ENCODE measurements around the gene KCNG2.

KCNG2 gene

GRCh38 chr18:79933765-79934164, 136.0 kb downstream of the KCNG2 start:
- Histone ChIP-seq H3K27me3 (ENCODE audit: low read depth, low read length) (no peaks in the 10 kb centered on the region), H3K9me3 (ENCODE audit: control insufficient read depth in 1 of 2, low read length in 2 of 2) (peaks cover 23 to 31% of the 10 kb centered on the region in 2 donors), H3K27ac (ENCODE audit: low read length) (no peak overlapping the region), H3K4me1 (ENCODE audit: control insufficient read depth in 1 of 2, insufficient read depth in 2 of 2, low read length in 2 of 2) (no peaks in the 10 kb centered on the region), H3K4me3 (ENCODE audit: low read depth in 1 of 2, low read length in 2 of 2) (no peak overlapping the region), H3K36me3 (ENCODE audit: control insufficient read depth in 1 of 2, insufficient read depth in 2 of 2, low read length in 2 of 2) (peaks cover 14 to 52% of the 10 kb centered on the region in 2 donors)

GRCh38 chr18:79934311-79935097, 136.8 kb downstream of the KCNG2 start:
- Histone ChIP-seq H3K27me3 (ENCODE audit: low read depth, low read length) (no peaks in the 10 kb centered on the region), H3K4me1 (ENCODE audit: control insufficient read depth in 1 of 2, insufficient read depth in 2 of 2, low read length in 2 of 2) (no peaks in the 10 kb centered on the region), H3K27ac (ENCODE audit: low read length) (no peak overlapping the region), H3K36me3 (ENCODE audit: control insufficient read depth in 1 of 2, insufficient read depth in 2 of 2, low read length in 2 of 2) (peaks cover 8 to 45% of the 10 kb centered on the region in 2 donors), H3K9me3 (ENCODE audit: control insufficient read depth in 1 of 2, low read length in 2 of 2) (peaks cover 16 to 24% of the 10 kb centered on the region in 2 donors), H3K4me3 (ENCODE audit: low read depth in 1 of 2, low read length in 2 of 2) (no peak overlapping the region)

DNA sequence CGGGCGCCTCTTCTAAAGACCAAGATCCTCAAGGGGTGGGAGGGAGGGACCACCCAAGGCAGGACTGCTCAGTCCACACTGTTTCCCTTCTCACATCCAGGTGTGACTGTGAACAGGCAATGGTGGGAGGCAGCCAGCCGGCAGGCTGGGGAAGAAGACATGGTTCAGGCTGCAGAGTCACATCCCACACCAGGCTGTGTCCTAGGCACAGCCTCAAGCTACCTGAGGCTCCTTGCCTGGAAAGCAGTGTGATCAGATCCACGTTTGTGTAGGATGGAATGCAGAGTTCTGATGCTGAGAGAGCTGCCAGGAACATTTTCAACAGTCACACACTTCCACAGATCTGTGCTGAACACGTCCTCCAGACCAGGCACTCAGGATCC, 137.4 kb downstream of the KCNG2 start:
- H3K36me3 ChIP-seq (ENCODE audit: control insufficient read depth in 1 of 2, insufficient read depth in 2 of 2, low read length in 2 of 2): peaks cover 3 to 40% of the 10 kb centered on the region in 2 donors
- H3K27me3 ChIP-seq (ENCODE audit: low read depth, low read length): no peaks in the 10 kb centered on the region

GRCh38 chr18:79935499-79935898, 137.8 kb downstream of the KCNG2 start:
- H3K27me3 ChIP-seq (ENCODE audit: low read depth, low read length): no peaks in the 10 kb centered on the region
- no peaks in the 10 kb centered on the region for H3K4me1 ChIP-seq (ENCODE audit: control insufficient read depth in 1 of 2, insufficient read depth in 2 of 2, low read length in 2 of 2)
- no peak overlapping the region for H3K4me3 ChIP-seq (ENCODE audit: low read depth in 1 of 2, low read length in 2 of 2)
- peaks cover 3 to 41% of the 10 kb centered on the region in 2 donors for H3K36me3 ChIP-seq (ENCODE audit: control insufficient read depth in 1 of 2, insufficient read depth in 2 of 2, low read length in 2 of 2)
- peaks cover 13 to 15% of the 10 kb centered on the region in 2 donors for H3K9me3 ChIP-seq (ENCODE audit: control insufficient read depth in 1 of 2, low read length in 2 of 2)
- H3K27ac ChIP-seq (ENCODE audit: low read length): no peak overlapping the region

More for the DNA sequence above, 137.4 kb downstream of the KCNG2 start:
- Histone ChIP-seq H3K27ac (ENCODE audit: low read length) (no peak overlapping the region), H3K4me3 (ENCODE audit: low read depth in 1 of 2, low read length in 2 of 2) (no peak overlapping the region), H3K4me1 (ENCODE audit: control insufficient read depth in 1 of 2, insufficient read depth in 2 of 2, low read length in 2 of 2) (no peaks in the 10 kb centered on the region), H3K9me3 (ENCODE audit: control insufficient read depth in 1 of 2, low read length in 2 of 2) (peaks cover 13 to 18% of the 10 kb centered on the region in 2 donors)

DNA sequence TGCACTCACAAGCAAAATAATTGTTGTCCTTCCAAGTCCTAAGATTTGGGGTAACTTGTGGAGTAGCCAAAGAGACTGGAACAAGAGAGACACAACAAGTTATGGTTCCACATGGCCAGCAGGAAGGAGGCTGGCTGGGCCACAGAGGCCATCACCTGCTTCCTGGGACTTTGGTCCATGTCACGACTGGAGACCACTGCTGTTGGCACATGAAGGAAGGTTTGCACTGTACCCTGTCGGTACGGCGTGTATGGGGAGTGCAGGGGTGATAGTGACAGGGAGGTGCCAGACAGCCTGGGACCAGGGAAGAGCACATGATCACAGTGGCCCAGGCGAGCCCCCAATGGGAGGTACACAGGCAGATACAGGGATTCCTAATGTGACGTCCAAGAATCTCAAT, 138.2 kb downstream of the KCNG2 start:
- Histone ChIP-seq H3K9me3 (ENCODE audit: control insufficient read depth in 1 of 2, low read length in 2 of 2) (peaks cover 13% of the 10 kb centered on the region in 2 donors), H3K4me3 (ENCODE audit: low read depth in 1 of 2, low read length in 2 of 2) (no peak overlapping the region), H3K36me3 (ENCODE audit: control insufficient read depth in 1 of 2, insufficient read depth in 2 of 2, low read length in 2 of 2) (peaks cover 3 to 45% of the 10 kb centered on the region in 2 donors), H3K27ac (ENCODE audit: low read length) (no peak overlapping the region), H3K4me1 (ENCODE audit: control insufficient read depth in 1 of 2, insufficient read depth in 2 of 2, low read length in 2 of 2) (no peaks in the 10 kb centered on the region), H3K27me3 (ENCODE audit: low read depth, low read length) (no peaks in the 10 kb centered on the region)

GRCh38 chr18:79936641-79937040, 138.9 kb downstream of the KCNG2 start:
- Histone ChIP-seq H3K27ac (ENCODE audit: low read length) (no peak overlapping the region), H3K4me1 (ENCODE audit: control insufficient read depth in 1 of 2, insufficient read depth in 2 of 2, low read length in 2 of 2) (no peaks in the 10 kb centered on the region), H3K9me3 (ENCODE audit: control insufficient read depth in 1 of 2, low read length in 2 of 2) (peaks cover 9 to 13% of the 10 kb centered on the region in 2 donors), H3K4me3 (ENCODE audit: low read depth in 1 of 2, low read length in 2 of 2) (no peak overlapping the region), H3K27me3 (ENCODE audit: low read depth, low read length) (no peaks in the 10 kb centered on the region), H3K36me3 (ENCODE audit: control insufficient read depth in 1 of 2, insufficient read depth in 2 of 2, low read length in 2 of 2) (peaks cover 7 to 50% of the 10 kb centered on the region in 2 donors)

GRCh38 chr18:79937103-79937860, 139.5 kb downstream of the KCNG2 start:
- Histone ChIP-seq H3K4me1 (ENCODE audit: control insufficient read depth in 1 of 2, insufficient read depth in 2 of 2, low read length in 2 of 2) (no peaks in the 10 kb centered on the region), H3K27me3 (ENCODE audit: low read depth, low read length) (no peaks in the 10 kb centered on the region), H3K36me3 (ENCODE audit: control insufficient read depth in 1 of 2, insufficient read depth in 2 of 2, low read length in 2 of 2) (peaks cover 13 to 56% of the 10 kb centered on the region in 2 donors), H3K4me3 (ENCODE audit: low read depth in 1 of 2, low read length in 2 of 2) (no peak overlapping the region), H3K27ac (ENCODE audit: low read length) (no peak overlapping the region), H3K9me3 (ENCODE audit: control insufficient read depth in 1 of 2, low read length in 2 of 2) (peaks cover 9 to 13% of the 10 kb centered on the region in 2 donors)

DNA sequence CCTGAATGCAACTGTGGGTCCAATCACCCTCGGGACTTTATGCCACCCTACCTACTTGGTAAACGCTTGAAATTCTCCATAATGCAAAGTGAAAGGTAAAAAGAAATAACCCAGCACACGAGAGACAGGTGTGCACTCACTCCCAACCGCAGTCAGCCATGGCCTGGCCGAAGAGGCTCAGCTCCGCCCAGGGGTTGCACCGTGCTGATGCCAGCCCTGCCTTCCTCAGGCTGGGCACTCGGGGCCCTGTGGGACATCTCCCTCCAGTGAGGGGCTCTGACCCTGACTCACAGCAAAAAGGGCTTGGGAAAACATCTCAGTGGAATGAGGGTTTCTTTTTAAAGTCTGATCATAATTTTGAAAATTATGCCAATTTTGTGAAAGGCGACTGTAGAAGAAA, 140.5 kb downstream of the KCNG2 start:
- Histone ChIP-seq H3K27ac (ENCODE audit: low read length) (no peak overlapping the region), H3K4me1 (ENCODE audit: control insufficient read depth in 1 of 2, insufficient read depth in 2 of 2, low read length in 2 of 2) (no peaks in the 10 kb centered on the region), H3K36me3 (ENCODE audit: control insufficient read depth in 1 of 2, insufficient read depth in 2 of 2, low read length in 2 of 2) (peaks cover 22 to 57% of the 10 kb centered on the region in 2 donors)

DNA sequence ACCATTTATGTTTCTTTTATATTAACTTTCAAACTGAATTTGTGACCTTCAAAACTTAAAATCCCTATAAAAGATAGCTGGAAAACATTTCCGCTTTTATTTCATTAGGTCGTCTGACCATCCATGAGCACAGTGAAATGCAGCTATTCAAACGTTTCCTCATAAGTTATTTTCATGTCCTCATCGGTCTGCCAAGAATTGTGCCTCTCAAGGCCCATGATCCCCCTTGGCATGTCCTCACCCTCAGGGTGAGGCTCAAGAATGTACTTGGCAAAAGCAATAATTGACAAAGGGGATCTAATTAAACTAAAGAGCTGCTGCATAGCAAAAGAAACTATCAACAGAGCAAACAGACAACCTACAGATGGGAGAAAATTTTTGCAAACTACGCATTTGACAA, 141.4 kb downstream of the KCNG2 start:
- Histone ChIP-seq H3K27ac (ENCODE audit: low read length) (no peak overlapping the region), H3K4me3 (ENCODE audit: low read depth in 1 of 2, low read length in 2 of 2) (no peak overlapping the region), H3K27me3 (ENCODE audit: low read depth, low read length) (no peaks in the 10 kb centered on the region), H3K4me1 (ENCODE audit: control insufficient read depth in 1 of 2, insufficient read depth in 2 of 2, low read length in 2 of 2) (peaks cover 0 to 2% of the 10 kb centered on the region in 2 donors), H3K36me3 (ENCODE audit: control insufficient read depth in 1 of 2, insufficient read depth in 2 of 2, low read length in 2 of 2) (peaks cover 23 to 56% of the 10 kb centered on the region in 2 donors), H3K9me3 (ENCODE audit: control insufficient read depth in 1 of 2, low read length in 2 of 2) (peaks cover 0 to 3% of the 10 kb centered on the region in 2 donors)

More for the DNA sequence above, 140.5 kb downstream of the KCNG2 start:
- H3K4me3 ChIP-seq (ENCODE audit: low read depth in 1 of 2, low read length in 2 of 2): no peak overlapping the region
- H3K27me3 ChIP-seq (ENCODE audit: low read depth, low read length): no peaks in the 10 kb centered on the region
- peaks cover under 1 to 6% of the 10 kb centered on the region in 2 donors for H3K9me3 ChIP-seq (ENCODE audit: control insufficient read depth in 1 of 2, low read length in 2 of 2)

- Histone ChIP-seq H3K9me3 (ENCODE audit: control insufficient read depth in 1 of 2, low read length in 2 of 2) (peaks cover 0 to 3% of the 10 kb centered on the region in 2 donors), H3K4me1 (ENCODE audit: control insufficient read depth in 1 of 2, insufficient read depth in 2 of 2, low read length in 2 of 2) (peaks cover 0 to 13% of the 10 kb centered on the region in 2 donors), H3K4me3 (ENCODE audit: low read depth in 1 of 2, low read length in 2 of 2) (no peak overlapping the region), H3K36me3 (ENCODE audit: control insufficient read depth in 1 of 2, insufficient read depth in 2 of 2, low read length in 2 of 2) (peaks cover 21 to 50% of the 10 kb centered on the region in 2 donors), H3K27ac (ENCODE audit: low read length) (no peak overlapping the region), H3K27me3 (ENCODE audit: low read depth, low read length) (no peaks in the 10 kb centered on the region)
Observed at GRCh38 chr18:79940126-79940813, 142.5 kb downstream of the KCNG2 start.

Data from muscle layer of duodenum (tissue), 2 donors.